CD4-positive, alpha-beta T cell treated with Interferon alpha-2 for 1 hour (primary cell): Measurements from ENCODE around the gene CYP46A1.

Experiments used
- DNase-seq, 2 donors: peaks; one replicate each; pipeline ENCODE4 v3.0.0-alpha.2; 2020 to 2022

CYP46A1 gene

GRCh38 chr14:99716850-99717681 is 33.0 kb downstream of the CYP46A1 start:
- DNase-seq = no peak

DNA sequence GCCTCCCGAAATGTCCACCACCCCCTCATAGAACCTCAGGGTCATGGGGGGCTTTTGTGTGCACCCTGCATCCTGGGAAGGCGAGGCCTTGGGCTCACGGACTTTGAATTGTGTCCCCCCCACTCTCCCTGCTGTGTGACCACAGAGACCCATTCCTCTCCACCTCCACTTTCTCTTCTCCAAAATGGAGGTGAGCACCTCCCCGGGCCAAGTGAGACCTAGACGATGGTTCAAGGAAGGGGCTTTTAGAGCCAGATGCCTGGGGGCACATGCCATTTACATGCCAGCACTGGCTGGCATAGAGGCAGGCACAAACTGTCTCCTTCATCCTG is 33.5 kb downstream of the CYP46A1 start:
- no peak for DNase-seq

GRCh38 chr14:99718031-99718810 is 34.1 kb downstream of the CYP46A1 start:
- DNase-seq = no peak

DNA sequence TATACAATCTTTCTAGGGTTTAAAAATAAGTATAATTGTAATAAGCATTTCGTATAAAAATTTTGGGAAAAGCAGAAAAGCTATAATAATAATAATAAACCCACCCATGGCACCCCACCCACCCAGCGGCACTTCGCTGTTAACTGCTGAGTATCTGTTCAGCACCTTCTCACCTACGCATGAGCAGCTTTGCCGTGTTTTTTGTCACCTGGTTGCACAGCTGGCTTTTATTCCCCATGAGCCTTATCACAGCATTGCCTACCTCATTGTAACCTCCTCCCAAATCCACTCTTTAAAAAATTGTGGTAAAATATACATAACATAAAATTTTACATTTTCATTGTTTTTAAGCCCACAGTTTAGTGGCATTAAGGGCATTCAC is 34.7 kb downstream of the CYP46A1 start:
- DNase-seq = no peak

GRCh38 chr14:99720941-99721791 is 37.1 kb downstream of the CYP46A1 start:
- no peak for DNase-seq

- DNase-seq = no peak
Observed at GRCh38 chr14:99721792-99722516, 37.9 kb downstream of the CYP46A1 start.

GRCh38 chr14:99722741-99723140 is 38.6 kb downstream of the CYP46A1 start:
- DNase-seq = no peak

DNA sequence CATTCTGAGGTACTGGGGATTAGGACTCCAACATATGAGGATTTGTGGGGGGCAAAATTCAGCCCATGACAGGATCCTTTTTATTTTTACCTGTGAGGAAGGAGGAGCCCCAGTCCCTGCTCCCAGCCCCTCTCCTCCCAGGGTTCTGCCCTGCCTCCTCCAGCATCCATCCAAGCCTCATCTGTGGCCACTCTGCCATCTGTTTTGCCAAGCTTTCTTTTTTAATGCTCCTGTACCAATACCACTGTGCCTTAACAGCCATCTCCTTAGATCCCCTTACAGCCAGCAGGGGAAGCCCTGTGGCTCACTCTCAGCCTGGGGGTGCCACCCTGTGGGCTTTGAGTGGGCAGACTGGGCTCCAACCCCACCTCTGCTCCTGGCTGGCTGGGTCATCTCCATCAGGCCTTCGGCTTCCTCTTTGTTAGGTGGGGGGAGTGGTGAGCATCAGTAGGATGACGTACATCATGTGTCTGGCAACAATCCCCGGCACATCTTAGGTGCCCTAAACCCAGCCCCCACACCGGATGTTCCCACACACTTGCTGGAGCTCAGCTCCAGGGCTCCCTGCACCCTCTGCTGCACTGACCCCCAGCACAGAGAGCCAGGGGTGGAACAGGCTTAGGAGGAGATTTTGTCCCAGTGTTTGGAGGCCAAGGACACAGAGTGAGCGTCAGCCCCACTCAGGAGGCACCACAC is 40.2 kb downstream of the CYP46A1 start:
- no peak for DNase-seq

- no peak for DNase-seq
Observed at GRCh38 chr14:99724939-99725773, 41.1 kb downstream of the CYP46A1 start.

DNA sequence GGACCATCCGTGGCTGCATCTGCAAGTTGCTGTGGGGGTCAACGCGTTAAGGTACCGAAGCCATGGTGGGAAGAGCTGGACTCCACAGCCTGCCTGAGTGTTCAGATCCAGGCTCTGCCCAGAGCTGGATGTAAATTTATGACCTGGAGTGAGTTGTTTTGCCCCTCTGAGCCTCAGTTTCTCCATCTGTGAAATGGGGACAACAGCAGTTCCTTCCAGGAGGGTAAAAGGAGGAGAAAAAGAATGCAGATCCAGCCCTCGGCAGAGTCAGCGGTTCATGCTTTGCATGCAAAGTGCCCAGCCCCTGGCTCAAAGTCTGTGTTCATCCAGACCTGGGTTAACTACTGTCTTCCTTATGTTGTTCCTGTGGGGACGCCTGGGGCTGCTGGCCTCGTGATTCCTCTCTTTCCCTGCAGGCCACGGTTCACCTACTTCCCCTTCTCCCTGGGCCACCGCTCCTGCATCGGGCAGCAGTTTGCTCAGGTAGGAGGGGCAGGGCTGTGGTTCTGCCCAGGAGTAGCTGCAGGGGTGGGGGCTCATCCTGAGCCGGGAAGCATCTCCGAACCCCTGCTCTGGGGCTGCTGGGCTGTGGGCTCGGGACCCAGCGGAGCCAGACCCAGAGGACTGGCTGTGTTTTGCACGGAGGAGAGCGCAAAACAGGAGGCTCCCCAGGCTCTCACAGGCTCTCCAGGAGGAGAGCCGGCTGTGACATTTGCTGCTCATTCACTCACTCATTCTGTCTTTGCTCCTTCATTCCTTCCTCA is 41.9 kb downstream of the CYP46A1 start:
- DNase-seq = no peak

DNA sequence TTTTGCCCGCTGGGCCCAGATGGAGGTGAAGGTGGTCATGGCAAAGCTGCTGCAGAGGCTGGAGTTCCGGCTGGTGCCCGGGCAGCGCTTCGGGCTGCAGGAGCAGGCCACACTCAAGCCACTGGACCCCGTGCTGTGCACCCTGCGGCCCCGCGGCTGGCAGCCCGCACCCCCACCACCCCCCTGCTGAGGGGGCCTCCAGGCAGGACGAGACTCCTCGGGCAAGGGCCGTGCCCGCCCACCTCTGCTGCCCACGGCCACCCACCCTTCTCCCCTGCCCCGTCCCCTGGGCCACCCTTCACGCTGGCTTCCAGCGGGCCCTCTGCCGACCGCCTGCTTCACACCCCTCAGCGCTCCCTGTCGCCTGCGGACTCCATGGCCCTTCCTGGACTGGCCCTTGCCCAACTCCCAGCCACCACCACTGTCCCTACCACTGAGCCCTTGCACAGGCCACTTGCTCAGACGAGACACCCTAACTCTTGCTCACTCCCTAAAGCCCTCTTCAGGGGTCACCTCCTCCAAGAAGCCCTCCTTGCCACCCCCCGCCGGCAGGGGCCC is 42.5 kb downstream of the CYP46A1 start:
- DNase-seq = no peak

GRCh38 chr14:99727096-99727870 is 43.2 kb downstream of the CYP46A1 start:
- DNase-seq = no peak

DNA sequence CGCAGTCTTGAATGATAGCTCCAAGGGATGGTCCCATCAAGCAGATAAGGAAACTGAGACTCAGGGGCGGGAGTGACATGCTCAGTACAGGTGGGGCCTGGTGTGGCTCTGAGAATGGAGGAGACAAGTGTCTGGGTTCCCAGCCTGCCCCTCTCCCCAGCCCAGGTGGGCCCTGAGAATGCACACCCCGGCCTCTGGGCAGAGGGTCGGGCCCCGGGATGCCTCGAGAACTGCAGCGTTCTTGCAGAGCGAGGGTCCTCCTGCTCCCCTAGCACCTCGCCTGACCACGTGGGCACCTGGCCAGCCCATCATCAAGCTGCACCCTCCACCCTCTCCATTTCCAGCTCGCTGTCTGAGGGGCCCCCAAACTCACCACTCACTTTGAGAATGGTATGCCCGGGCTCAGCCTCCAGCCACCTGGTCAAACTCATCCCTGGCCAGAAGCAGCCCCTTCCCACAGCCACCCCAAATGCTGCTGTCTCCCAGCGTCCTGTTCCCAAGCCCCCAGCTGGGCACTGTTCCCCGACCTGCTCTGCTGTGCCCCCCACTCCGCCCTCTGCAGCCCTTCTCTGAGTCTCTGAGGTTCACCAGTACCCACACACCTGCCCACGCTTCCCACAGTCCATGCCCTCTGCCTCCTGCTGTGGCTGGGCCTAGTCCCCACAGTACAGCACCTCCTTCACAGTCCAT is 44.3 kb downstream of the CYP46A1 start:
- no peak for DNase-seq

DNA sequence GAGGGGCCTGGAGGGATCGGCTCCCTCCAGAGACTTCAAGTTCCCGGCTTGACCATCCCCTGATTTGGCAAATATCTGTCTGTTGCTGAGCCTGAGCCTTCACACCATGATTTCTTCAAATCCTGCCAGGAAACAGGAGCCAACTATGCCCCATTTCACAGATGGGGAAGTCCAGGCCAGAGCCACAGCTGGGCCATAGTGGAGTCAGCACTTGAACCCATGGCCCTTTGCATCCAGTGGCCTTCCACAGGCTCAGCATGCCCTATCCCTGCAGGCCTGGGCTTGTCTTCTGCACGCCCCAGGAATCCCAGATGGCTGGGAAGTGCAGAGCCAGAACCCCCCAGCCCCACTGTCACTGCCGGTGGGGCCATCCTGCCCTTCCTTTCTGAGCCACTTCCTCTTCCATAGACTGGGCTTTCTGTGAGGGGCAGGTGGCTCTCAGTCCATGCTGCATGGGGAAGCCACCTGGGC is 44.9 kb downstream of the CYP46A1 start:
- no peak for DNase-seq

DNA sequence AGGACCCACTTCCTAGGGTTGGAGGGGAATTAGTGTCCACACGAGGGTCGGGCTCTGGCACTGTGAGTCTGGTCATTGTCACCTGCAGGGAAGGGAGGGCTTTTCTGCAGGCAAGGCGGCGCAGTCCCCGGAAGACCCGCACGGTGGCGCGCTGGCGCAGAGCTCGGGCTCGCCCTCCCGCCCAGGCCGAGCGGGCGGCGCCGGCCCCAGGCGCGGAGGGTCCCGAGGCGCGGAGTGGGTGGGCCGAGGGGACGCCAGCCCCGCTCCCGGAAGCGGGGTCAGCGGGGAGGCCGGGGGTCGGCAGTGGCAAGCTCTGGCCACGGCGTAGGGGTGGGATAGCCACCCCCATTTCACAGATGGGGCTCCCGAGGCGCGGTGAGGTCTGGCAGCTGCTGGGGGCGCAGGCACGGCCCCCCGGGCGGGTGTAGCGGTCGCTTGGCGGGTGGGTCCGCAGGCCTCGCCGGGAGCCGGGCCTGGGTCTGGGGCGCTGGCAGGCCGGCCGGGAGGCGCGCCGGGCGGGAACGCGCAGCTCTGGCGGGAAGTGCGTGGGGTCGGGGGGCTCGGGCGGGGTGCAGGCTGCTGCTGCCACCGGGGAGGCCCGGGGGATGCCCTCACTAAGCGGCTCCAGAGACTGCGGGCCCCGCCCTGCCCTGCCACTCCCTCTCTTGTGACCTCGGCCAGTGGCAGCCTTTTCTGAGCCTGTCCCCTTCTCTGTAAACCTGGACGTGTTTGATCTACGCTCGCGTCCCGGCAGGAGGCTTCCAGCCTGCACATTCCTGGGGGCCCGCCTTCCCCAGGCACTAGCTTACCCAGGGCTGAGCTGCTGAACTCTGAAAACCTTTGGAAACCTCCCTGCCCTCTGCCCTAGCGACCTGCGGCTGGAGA is 46.1 kb downstream of the CYP46A1 start:
- DNase-seq = peak; percentile 17 to 56

DNA sequence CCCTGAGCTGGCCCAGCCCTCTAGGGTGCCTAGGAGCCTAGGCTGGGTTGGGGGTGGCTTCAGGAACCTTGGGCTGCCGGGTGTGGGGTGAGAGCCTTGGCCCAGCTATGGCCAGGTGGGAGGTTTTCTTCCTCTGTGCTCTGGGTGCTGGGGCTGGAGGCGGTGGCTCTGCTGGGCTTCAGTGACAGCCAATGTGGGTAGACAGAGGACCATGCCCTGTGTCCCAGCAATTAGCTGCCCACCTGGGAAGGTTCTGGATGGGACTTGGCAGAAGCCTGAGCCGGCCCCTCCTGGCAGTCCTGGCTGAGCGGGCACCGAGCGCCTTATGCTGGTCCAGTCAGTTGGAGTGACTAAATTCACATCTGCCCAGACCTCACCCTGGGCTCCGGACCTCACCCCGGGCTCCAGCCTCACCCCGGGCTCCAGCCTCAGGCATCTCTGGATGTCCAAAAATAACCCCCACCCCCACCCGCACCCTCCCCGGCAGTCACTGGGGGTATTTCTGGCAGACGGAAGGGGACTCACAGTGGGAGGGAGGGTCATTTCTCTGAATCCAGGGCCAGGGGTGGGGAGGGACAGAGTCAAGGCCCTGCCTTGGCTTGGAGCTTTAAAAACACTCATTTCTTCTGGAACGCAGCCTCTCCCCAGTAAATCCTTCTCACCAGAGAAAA is 46.9 kb downstream of the CYP46A1 start:
- no peak for DNase-seq
